ENCODE measurements around the gene HOMER3.
"Not testable (repeated sequence)": the region's sequence is repeated elsewhere in the genome, so short reads cannot be mapped to it uniquely, and the experiment has no call there.

The HOMER3 gene

DNA sequence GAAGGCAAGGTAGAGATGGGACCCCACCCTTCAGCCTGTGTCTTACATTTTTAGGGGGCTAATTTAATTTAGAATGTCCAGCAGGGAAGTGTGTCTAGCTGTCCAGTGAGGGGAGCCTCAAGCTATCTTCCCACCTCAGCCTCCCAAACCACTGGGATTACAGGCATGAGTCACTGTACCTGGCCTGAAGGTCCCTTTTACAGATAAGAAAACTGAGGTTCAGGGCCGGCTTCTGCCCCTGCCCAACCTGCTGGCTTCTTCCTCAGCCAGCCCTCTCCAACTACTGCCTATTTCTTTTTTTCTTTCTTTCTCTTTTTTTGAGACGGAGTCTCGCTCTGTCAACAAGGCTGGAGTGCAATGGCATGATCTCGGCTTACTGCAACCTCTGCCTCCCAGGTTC, 19.4 kb upstream of the HOMER3 start:
- DNase-seq = no peak
- in situ Hi-C loops (cut with MboI; ENCODE audit: low pct_unique_long_range_greater_than_20kb, low sequenced_read_pairs) = no loop called here

DNA sequence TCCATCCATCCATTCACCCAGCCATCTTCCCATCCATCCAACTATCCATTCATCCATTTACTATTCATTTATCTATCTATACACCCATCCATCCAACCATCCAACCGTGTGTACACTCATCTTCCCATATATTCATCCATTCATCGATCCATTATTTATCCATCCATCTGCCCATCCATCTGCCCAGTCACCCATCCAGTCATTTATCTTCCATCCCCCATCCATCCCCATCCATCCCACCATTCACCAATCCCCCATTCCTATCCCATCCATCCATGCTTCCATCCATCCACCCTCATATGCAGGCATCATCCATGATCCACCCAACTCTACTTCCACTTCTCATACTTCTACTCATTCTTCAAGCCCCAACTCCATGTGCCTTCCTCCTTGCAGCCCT, 14.0 kb upstream of the HOMER3 start:
- no peak for DNase-seq
- in situ Hi-C loops (cut with MboI; ENCODE audit: low pct_unique_long_range_greater_than_20kb, low sequenced_read_pairs) = no loop called here

DNA sequence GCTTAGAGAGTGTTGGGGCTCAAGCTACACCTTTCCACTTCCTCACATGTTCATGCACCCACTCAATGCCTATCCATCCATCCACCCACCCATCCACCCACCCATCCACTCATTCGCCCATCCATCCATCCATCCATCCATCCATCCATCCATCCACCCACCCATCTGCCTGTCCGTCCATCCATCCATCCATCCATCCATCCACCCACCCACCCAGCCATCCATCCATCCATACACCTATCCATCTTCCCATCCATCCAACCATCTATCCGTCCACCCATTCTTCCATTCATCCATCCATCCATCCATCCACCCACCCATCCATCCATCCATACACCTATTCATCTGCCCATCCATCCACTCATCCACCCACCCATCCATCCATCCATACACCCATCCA, 13.1 kb upstream of the HOMER3 start:
- in situ Hi-C loops (cut with MboI; ENCODE audit: low pct_unique_long_range_greater_than_20kb, low sequenced_read_pairs) = no loop called here

DNA sequence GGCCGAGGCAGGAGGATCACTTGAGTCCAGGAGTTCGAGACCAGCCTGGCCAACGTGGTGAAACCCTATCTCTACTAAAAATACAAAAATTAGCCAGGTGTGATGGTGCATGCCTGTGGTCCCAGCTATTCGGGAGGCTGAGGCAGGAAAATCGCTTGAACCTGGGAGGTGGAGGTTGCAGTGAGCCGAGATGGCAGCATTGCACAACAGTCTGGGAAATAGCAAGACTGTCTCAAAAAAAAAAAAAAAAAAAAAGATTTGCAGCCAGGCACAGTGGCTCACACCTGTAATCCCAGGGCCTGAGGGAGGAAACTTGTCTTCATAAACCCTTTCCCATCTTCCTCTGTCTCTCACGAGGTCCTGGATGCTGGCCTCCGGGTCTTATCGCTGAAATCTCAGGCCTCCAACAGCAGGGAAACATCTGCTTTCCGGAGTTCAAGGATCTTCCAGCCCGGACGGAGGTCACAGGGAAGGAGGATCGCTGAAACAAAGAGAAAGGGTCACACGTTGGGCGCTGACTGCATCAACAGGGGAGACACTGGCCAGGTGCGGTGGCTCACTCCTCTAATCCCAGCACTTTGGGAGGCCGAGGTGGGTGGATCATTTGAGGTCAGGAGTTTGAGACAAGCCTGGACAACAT, 11.5 kb upstream of the HOMER3 start:
- DNase-seq; in situ Hi-C loops (cut with MboI; ENCODE audit: low pct_unique_long_range_greater_than_20kb, low sequenced_read_pairs): not testable (repeated sequence)

More for the DNA sequence above, 13.1 kb upstream of the HOMER3 start:
- no peak for DNase-seq

DNA sequence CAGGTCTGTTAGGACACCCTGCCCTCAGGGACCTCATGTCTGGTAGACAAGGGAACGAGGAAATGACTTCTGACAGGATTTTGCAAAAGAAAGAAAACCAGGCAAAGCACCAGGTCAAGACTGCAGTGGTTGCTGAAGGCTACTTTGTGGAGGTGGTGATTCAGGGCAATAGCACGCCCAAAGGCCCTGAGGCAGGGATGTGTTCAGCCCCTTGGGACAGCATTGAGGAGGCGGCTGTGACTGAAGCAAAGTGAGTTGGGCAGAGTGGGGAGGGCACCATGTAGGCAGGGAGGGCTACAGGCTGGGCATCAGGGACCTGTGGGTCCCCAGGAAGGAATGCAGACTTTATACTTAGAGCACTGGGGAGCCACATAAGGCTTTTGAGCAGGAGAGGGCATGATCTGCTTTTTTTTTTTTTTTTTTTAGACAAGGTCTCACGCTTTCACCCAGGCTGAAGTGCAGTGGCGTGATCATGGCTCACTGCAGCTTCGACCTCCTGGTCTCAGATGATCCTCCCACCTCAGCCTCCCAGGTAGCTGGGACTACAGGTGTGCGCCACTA, 10.8 kb upstream of the HOMER3 start:
- no peak for DNase-seq
- in situ Hi-C loops (cut with MboI; ENCODE audit: low pct_unique_long_range_greater_than_20kb, low sequenced_read_pairs) = no loop called here

DNA sequence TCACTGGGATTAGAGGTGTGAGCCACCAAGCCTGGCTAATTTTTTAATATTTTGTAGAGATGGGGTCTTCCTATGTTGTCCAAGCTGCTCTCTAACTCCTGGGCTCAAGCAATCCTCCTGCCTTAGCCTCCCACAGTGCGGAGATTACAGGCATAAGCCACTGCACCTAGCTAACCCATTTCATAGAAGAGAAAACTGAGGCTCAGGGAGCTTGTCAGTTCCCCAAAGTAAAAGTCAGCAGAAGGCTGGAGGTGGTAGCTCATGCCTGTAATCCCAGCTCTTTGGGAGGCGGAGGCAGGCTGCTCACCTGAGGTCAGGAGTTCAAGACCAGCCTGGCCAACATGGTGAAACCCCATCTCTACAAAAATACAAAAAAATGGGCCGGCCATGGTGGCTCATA, 8.8 kb upstream of the HOMER3 start:
- in situ Hi-C loops (cut with MboI; ENCODE audit: low pct_unique_long_range_greater_than_20kb, low sequenced_read_pairs) = no loop called here
- no peak for DNase-seq

DNA sequence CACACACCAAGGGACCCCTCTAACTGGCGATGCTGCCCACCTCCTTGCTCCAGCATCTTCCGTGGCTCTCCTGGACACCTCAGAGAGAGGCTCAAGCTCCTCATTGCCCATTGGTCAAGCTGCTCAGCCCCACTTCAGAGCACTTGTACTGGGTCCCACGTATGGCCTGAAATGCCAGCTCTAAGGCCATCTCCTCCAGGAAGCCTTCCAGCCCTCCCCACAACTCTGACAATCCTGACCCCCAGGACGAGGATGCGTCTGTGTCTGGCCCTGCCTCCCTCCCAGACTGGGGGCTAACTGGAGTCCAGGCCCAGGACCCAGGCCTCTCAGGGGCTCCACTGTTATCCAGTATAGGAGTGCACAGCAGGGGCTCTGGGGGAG, 7.9 kb upstream of the HOMER3 start:
- in situ Hi-C loops (cut with MboI; ENCODE audit: low pct_unique_long_range_greater_than_20kb, low sequenced_read_pairs) = no loop called here
- DNase-seq = no peak

DNA sequence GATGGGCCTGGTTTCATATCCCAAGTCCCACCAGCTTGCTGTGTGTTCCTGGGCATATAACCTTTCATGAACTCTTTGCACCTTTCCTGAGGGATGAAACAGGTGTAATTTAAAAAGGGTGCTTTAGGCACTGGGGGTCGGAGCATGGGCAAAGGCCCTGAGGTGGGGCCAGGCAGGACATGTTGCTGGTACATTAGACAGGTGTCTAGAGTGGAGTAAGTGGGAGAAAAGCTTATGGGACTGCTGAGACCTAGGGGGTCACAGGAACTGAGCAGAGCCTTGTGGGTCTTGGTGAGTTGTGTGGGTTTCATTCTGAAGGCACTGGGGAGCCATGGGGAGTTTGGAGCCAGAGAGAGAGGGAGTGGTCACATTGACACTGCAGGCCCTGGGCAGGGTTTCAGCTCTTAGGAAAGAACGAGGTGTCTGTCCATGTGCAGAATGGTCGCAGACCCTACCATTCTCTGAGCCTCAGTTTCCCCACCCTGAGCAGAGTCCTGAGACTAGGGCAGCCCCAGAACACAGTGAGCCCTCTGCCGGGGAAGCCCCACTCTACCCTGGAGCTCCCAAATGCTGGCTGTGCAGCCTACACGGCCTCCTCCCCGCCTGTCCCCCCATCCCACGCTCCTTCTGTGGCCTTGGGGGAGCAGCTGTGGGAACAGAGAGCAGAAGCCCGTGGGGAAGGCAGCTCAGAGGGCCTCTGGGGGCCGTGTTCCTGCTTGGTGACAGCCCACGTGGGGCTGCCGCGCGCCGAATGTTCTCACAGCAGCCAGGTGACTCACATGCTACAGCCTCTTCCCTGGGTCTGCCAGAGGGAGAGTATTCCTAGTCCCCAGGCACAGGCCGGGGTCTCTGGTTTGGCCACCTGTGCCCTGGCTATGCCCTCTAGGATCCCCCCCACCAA, 7.3 kb upstream of the HOMER3 start:
- no peak for DNase-seq
- in situ Hi-C loops (cut with MboI; ENCODE audit: low pct_unique_long_range_greater_than_20kb, low sequenced_read_pairs) = no loop called here

DNA sequence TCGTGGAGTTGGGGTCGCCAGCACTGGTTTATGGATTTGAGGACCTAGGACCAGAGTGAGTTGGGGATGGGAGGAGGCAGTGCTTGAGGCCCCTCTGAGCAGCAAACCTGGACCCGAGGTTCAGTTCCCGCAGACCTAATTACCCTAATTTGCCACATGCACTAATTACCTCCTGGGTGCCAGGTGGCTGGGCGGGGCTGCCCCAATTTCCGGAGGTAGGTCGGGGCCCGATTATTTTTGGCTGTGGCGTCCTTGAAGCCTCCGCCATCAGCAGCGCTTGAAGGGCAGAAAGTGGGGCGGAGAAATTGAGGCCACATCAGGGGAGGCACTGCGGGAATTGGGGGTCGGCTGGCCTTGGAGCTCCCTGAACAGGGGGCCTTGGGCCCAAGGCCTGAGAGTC, 5.9 kb upstream of the HOMER3 start:
- DNase-seq = no peak
- in situ Hi-C loops (cut with MboI; ENCODE audit: low pct_unique_long_range_greater_than_20kb, low sequenced_read_pairs) = no loop called here

DNA sequence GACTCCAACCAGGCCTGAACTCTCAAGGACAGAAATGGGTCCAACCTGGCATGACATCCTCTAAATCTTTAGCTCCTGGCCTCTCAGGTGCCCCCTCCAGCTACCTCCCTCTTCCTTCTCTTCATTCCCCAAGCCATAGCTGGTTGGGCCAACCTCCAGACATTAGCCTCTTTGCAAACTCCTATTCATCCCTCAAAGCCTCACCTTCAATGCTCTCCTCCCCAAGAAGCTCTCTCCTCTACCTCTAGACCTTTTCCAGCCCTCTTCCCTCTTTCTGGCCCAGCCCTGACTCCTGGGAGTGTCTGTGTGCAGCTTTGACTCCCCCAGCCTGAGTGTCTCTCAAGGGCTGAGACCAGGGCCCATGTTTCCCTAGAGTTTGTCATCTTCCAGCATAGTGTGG, 5.3 kb upstream of the HOMER3 start:
- in situ Hi-C loops (cut with MboI; ENCODE audit: low pct_unique_long_range_greater_than_20kb, low sequenced_read_pairs) = no loop called here
- DNase-seq = no peak

DNA sequence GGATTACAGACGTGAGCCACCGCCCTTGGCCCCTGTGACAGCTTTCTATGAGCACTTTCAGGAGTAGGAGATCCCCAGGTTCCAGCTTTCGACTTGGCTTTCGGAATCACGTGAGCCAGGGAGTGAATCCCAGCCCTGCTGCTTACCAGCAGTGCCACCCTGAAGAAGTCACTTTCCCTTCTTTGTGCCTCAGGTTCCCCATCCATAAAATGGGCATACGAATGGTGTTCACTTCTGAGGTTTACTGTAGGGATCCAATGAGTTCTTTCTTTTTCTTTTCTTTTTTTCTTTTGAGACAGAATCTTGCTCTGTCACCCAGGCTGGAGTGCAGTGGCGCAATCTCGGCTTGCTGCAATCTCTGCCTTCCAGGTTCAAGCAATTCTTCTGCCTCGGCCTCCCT, 4.3 kb upstream of the HOMER3 start:
- in situ Hi-C loops (cut with MboI; ENCODE audit: low pct_unique_long_range_greater_than_20kb, low sequenced_read_pairs) = no loop called here
- DNase-seq = no peak

DNA sequence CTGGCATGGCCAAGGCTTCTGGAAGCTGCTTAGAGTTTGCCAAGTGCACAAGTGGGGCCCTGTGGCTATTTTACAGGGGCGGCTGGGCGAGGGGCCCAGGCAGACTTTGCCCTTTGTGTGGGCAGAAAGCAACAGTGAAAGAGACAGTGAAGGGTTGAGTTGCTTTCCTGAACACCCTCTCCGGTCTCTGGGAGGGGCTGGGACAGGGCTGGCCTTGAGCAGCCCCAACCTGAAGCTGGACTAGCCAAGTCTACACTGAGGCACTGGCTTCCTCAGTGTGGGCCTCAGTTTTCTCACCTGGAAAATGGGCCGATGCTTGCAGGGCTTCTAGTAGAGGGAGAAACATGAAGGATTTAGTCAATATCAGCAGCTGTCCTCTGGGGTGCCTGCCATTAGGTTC, 2.4 kb upstream of the HOMER3 start:
- no peak for DNase-seq
- in situ Hi-C loops (cut with MboI; ENCODE audit: low pct_unique_long_range_greater_than_20kb, low sequenced_read_pairs) = no loop called here

DNA sequence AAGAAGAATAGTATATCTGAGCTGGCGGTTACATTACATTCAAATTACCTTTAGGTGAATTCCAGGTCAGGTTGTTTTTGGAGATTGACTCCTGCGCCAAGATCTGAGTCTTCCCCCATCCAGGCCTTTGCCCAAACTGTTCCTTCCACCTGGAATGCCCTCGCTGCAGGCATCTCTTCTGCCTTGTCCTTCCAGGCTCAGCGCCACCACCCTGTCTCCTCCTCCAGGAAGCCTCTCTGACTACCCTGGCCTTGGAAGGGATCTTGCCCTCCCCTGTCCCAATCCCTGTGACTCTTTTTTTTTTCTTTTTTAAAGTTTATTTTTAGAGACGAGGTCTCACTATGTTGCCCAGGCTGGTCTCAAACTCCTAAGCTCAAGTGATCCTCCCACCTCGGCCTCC, 1.7 kb upstream of the HOMER3 start:
- in situ Hi-C loops (cut with MboI; ENCODE audit: low pct_unique_long_range_greater_than_20kb, low sequenced_read_pairs) = no loop called here
- DNase-seq = no peak

DNA sequence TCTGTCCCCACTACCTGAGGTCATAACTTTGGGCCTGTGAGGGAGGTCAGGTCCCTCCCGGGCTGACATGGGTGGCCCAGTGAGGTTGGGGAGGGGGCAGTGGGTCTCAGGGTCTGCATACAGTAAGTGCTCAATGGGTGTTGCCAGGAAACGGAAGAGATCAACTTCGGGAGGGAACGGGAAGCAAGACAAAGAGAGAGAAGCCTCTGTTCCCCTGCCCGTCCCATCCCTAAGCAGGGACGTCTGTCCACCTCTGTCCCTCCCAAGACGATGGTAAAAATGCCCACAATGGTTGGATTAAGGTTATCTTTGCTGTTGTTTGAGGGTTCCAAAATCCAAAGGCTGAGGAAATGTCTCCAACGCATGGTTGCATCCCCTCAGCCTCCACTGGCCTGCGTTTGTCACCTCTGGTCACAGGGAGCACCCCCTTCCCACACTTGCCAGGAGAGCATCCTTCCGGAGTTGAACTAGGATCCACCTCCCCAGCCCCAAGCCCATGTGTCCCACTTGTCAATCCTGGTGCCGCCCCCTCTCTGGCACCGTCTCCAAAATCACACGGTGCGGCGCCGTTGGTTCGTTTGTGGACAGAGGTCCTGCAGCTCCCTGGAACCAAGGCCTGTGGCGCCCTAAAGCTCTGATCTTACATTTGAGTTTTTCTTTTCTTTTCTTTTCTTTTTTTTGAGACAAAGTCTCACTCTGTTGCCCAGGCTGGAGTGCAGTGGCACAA, 774 bp upstream of the HOMER3 start:
- no peak for DNase-seq
- in situ Hi-C loops (cut with MboI; ENCODE audit: low pct_unique_long_range_greater_than_20kb, low sequenced_read_pairs) = no loop called here

DNA sequence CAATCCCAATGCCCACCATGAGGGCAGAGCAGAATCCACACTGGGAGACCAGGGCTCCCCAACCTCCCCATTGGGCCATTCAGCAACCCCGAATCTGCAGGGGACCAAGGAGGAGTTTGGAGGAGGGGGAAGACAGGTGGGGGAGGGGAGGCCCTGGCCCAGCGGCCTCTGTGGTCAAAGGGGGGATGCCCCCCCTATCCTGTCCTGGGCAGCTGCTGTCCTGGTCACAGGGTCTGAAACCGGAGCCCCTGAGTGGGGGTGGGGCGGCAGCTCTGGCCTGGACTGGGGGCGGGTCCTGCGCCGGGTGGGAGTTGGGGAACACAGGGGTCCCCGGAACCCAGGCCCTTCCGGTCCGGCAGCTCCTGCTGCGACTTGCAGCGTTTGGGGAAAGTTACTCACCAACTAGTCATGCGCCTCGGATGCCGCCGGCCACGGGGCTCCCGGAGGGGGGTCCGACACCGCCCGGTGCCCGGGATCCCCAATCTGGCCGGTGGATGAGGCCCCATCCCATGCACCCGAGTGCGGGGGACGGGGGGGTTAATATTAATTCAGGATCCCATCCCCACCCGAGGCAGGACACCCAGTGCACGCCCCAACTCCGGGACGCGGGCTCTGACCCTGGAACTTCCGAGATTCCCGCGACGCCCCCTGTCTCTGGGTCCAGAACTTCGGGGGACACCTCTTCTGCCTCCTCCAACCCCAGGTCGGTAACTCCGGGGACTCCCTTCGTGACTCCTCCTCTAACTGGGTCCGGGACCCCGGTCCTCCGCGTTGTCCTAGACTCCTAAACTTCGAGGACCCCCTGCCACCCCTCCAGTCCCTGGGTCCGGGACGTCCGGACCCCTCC, 872 bp downstream of the HOMER3 start:
- DNase-seq = no peak
- in situ Hi-C loops (cut with MboI; ENCODE audit: low pct_unique_long_range_greater_than_20kb, low sequenced_read_pairs) = no loop called here

DNA sequence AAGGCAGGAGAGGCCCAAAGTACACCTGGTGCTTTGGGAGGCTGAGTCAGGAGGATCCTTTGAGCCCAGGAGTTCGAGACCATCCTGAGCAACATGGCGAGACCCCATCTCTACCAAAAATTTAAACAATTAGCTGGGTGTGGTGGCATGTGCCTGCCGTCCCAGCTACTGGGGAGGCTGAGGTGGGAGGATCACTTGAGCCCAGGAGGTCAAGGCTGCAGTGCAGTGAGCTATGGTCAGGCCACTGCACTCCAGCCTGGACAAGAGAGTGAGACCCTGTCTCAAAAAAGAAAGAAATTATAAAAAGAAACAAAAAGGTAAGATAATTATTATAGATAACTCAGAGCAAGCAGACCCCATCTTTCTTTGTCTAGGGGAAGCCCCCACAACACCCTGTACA, 1.9 kb downstream of the HOMER3 start:
- in situ Hi-C loops (cut with MboI; ENCODE audit: low pct_unique_long_range_greater_than_20kb, low sequenced_read_pairs) = no loop called here

DNA sequence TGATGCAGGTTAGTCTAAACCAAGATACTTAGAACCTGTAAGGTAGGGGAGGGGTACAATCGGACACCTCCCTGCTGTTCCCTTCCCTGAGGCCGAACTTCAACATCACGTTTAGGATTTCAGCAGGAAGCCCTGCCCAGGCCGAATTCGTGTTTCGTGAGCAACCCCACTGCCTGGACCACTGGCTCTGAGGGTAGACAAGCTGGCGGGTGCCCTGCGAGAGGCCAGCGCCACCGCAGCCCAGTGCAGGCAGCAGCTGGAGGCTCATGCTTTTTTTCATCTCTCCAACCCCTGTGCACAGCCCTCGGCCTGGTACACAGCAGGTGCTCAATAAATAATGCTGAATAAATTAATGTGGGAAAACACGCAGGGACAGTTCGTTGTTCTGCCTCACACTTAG, 7.7 kb downstream of the HOMER3 start:
- DNase-seq = no peak
- in situ Hi-C loops (cut with MboI; ENCODE audit: low pct_unique_long_range_greater_than_20kb, low sequenced_read_pairs) = no loop called here

More for the DNA sequence above, 1.9 kb downstream of the HOMER3 start:
- no peak for DNase-seq

DNA sequence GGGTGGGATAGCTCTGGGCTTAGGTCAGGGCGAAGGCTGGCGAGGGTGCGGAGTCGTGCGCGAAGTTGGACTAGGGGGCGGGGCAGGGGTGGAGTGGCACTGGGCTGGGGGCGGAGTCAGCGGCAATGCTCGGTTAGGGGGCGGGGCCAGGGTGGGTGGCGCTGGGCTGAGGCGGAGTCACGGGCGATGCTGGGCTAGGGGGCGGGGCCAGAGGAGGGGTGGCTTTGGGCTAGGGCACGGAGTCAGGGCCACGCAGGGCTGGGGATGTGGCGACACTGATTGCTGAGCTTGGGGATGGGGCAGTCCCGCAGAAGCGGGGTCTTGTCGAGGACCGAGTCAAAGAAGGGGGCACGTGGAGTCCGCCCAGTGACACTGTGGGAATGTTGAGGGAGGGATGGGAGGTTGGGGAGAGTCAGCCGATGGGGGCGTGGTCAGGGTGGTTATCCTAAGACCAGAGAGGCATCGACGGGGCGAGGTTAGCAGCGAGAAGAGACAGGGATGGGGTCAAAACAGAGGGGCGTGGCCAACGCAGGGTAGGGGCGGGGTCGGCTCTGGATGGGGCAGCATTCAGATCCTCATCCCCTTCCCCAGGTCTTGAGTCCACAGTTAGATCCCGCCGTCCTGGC, 8.7 kb downstream of the HOMER3 start:
- no peak for DNase-seq

More for the DNA sequence above, 8.7 kb downstream of the HOMER3 start:
- in situ Hi-C loops (cut with MboI; ENCODE audit: low pct_unique_long_range_greater_than_20kb, low sequenced_read_pairs) = no loop called here
